GM15510 (cell line): ENCODE results near the gene USP30.

Experiments used
- POLR2A ChIP-seq: IDR thresholded peaks from 3 replicates; pipeline ENCODE4 v1.6.1; 2011; ENCODE audit warnings: borderline replicate concordance; ENCODE audit not compliant: insufficient read length; ENCODE audit errors: extremely low read depth

Gene USP30

GRCh38 chr12:109110988-109111495 is 58.7 kb downstream of the USP30 start:
- no peak for TF ChIP-seq POLR2A

GRCh38 chr12:109112720-109113465 is 60.5 kb downstream of the USP30 start:
- no peak for TF ChIP-seq POLR2A

DNA sequence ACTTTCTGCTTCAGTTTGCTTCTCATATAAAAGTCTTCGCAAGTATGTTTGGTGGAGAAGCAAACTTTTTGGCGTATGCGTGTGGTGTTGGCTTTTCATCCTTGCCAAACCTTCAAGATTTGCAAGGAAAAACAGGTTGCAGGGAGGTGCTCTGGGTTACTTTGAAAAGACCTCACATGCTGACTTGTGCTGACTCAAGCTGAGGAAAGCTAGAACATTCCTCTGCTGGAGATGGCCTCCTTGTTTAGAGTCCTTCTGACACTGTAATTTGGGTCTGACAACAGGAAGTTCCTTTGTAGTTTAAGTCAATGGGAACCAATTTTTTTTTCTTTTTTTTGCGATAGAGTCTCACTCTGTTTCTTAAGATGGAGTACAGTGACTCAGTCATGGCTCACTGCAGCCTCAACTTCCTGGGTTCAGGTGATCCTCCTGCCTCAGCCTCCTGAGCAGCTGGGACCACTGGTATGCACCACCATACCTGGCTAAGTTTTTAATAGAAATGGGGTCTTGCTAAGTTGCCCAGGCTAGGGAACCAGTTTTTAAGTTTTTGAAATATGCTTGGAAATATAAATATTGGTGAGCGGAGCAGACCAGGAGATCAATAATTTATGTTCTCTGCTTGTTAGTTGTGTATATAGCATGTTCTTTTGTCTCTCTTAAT is 61.4 kb downstream of the USP30 start:
- TF ChIP-seq POLR2A, result no peak

GRCh38 chr12:109114644-109115043 is 62.3 kb downstream of the USP30 start:
- no peak for TF ChIP-seq POLR2A

DNA sequence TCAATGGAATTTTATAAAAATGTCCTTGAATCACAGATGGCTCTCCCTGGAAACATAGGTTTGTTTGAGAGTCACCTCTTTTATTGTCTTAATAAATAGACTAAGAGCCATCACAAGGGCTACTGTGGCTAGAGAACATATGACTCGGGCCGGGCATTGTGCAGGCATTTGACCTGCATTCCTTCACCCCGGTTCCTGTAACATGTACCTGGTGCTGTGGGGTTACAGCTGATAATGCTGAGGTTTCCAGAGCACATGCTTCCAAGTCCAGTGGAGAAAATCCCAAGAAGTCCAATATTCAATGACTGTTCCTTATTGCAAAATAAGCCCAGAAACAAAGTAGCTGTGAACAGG is 63.0 kb downstream of the USP30 start:
- TF ChIP-seq POLR2A, result no peak

DNA sequence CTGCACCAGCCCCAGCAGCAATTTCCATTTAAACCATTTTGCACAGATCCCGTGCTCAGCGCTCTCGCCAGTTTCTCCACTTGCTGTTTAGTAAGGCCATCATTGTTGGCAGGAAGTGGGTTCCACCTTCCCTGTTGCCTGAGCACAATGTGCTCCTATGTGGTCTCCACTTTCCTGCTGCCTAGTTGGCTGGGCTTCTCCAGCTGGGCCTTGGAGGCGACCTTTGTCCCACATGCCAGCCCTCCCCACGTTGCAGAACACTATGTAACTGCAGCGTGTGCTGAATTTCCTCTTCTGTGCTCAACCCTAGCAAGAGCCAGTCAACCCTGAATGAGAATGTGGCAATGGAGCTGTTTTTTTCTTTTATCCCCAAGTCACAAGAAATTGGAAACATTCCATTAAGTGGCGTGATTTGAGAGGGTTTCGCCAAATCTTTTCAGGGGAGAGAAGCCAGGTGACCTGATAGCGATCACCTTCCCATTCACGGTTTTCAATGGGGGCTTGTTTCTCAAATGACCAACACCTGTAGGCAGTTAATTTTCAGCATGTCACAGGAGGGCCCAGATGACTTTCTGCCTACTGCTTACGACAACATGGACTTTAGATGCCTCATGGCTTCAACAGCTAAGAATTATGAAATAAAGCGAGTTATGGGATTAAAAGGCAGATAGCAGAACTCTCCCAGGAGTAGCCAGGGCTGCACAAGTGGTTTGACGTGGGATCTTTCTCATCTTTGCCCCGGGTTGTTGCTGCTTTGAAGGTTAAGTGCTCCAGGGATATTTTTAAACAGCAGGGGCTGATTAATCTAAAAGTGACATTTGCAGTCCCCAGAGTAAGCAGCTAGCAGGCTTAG is 63.6 kb downstream of the USP30 start, which contains the start of gene ACACB:
Gene ACACB (plus strand): TSS at position 830 of the 853 bp plus-strand sequence. CDS start 22,819 bp downstream, outside the sequence.
- no peak for TF ChIP-seq POLR2A

GRCh38 chr12:109116611-109116949 is 64.2 kb downstream of the USP30 start:
- TF ChIP-seq POLR2A, result no peak

DNA sequence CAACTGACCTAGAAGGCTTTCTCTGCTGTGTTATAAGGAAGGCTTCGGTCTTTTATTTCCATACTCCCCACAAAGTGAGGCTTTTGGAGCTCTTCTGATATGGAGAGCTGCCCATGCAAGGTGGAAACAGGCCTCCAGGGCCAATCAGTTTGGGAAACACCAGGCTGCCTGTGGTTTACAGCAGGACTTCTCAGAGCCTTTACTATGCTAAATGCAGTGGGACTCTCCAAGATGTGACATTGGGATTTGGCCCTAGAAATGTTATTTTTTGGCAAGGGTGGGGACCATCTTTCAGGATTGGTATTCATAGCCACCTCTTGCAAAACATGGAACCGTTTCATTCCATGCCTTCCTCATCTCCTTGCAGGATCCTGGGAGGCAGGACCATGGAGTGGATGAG is 67.7 kb downstream of the USP30 start:
- no peak for TF ChIP-seq POLR2A

DNA sequence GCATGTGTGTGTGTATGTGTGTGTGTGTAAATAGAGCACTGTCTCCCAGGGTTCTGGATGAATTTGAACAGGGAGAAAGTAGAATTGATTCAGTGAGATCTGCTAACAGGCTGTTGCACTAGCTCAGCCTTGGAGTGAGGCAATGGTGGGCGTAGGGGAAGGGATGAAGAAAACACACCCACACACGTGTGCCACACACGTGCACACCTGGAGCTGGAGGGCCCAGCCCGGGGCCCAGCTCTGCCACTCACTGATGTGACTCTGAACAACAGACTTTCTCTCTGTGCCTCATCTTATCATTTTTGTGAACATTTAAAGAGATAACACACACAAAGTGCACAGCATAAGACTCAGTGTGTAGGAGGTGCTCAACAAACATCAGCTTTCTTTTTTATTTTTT is 68.2 kb downstream of the USP30 start:
- no peak for TF ChIP-seq POLR2A

- TF ChIP-seq POLR2A, result no peak
These were observed 69.0 kb downstream of the USP30 start for GRCh38 chr12:109121346-109121880.

- TF ChIP-seq POLR2A, result no peak
These were observed 72.7 kb downstream of the USP30 start for GRCh38 chr12:109124878-109125648.

GRCh38 chr12:109125791-109126190 is 73.4 kb downstream of the USP30 start:
- no peak for TF ChIP-seq POLR2A

DNA sequence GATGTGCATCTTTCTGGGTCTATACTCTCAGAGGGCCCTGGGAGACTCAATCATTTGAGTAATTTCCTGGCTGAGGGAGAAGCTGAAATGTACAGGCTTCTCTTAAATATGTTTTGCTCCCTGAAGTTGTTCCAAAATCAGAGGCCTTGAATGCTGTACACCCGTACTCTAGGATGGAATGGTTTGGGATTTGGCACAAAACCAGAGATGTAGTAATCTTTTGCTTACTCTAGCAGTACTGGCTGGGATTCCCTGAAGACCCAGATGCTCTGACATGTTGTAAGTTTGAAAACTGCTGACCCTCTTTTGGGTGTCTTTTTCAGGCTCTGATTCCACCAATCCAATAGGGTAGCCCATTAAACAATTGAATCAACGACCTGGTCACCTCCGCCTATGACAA is 74.4 kb downstream of the USP30 start:
- no peak for TF ChIP-seq POLR2A
